ENCODE data around the gene ADAMTS18.

ADAMTS18 gene

DNA sequence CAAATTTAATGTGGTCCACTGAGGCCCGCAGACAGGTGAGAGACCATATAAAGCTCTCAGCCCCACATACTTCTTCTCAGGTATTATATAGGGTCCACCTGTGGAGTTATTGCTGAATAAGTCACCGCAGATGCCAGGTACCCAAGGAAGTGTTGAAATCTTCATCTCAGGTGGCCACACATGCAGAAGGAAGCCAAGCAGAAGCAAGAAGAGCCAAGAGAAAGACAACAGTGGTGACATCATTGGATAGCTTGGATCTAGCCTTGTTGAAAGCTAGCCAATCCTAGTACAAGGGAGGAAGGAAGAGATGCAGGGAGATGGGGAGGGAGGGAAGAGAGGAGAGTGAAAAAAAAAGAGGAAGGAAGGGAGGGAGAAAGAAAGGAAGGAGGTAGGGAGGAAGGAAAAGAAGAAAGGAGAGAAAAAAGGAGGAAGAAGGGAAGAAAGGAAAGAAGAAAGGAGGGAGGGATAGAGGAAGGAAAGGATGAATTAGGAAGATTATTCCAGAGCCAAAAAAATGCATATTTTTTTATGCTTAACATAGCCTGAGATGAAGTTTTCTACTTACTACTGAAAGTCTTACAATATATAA lies 12.5 kb downstream of the ADAMTS18 start:
- ATAC-seq (ENCODE audit: insufficient read depth, low read depth) (no peak), DNase-seq (no peak)
- Histone ChIP-seq H3K4me2 (ENCODE audit: insufficient read depth, low read length) (no peak overlapping the region), H3K4me3 (ENCODE audit: low read depth in 1 of 2, low read length in 2 of 2) (no peak overlapping the region), H3K27ac (ENCODE audit: low read length) (no peak overlapping the region), H3K9ac (ENCODE audit: low read depth, low read length) (no peak overlapping the region), H4K20me1 (ENCODE audit: insufficient read depth, low read length) (no peaks in the 10 kb centered on the region), H3K4me1 (ENCODE audit: insufficient read depth, low read length) (no peaks in the 10 kb centered on the region), H3K36me3 (ENCODE audit: insufficient read depth, low read length) (no peaks in the 10 kb centered on the region), H3K79me2 (ENCODE audit: insufficient read depth, low read length) (no peaks in the 10 kb centered on the region), H2AFZ (ENCODE audit: low read depth, low read length) (no peak overlapping the region), H3K27me3 (ENCODE audit: insufficient read depth, low read length, poor library complexity) (peaks cover 3% of the 10 kb centered on the region), H3K9me3 (ENCODE audit: insufficient read depth, low read length, severe bottlenecking) (no peaks in the 10 kb centered on the region)
- TF ChIP-seq EZH2 (IDR thresholded peaks at IDR 0.05; ENCODE audit: borderline replicate concordance, low read depth, low read length, severe bottlenecking) (no peak), CTCF (IDR thresholded peaks at IDR 0.05; ENCODE audit: borderline replicate concordance, extremely low read depth, low read length, poor library complexity, severe bottlenecking) (no peak)

GRCh38 chr16:77416939-77417480 lies 17.8 kb downstream of the ADAMTS18 start:
- no peak overlapping the region for H3K4me3 ChIP-seq (ENCODE audit: low read depth in 1 of 2, low read length in 2 of 2)
- TF ChIP-seq EZH2 (IDR thresholded peaks at IDR 0.05; ENCODE audit: borderline replicate concordance, low read depth, low read length, severe bottlenecking) (no peak), CTCF (IDR thresholded peaks at IDR 0.05; ENCODE audit: borderline replicate concordance, extremely low read depth, low read length, poor library complexity, severe bottlenecking) (no peak)
- no peak for DNase-seq

GRCh38 chr16:77414752-77415231 lies 20.0 kb downstream of the ADAMTS18 start:
- Histone ChIP-seq H3K4me3 (ENCODE audit: low read depth in 1 of 2, low read length in 2 of 2) (no peak overlapping the region), H2AFZ (ENCODE audit: low read depth, low read length) (no peak overlapping the region), H4K20me1 (ENCODE audit: insufficient read depth, low read length) (no peaks in the 10 kb centered on the region), H3K4me1 (ENCODE audit: insufficient read depth, low read length) (no peaks in the 10 kb centered on the region), H3K9ac (ENCODE audit: low read depth, low read length) (no peak overlapping the region), H3K4me2 (ENCODE audit: insufficient read depth, low read length) (no peak overlapping the region), H3K79me2 (ENCODE audit: insufficient read depth, low read length) (no peaks in the 10 kb centered on the region), H3K27ac (ENCODE audit: low read length) (no peak overlapping the region), H3K27me3 (ENCODE audit: insufficient read depth, low read length, poor library complexity) (no peaks in the 10 kb centered on the region), H3K36me3 (ENCODE audit: insufficient read depth, low read length) (no peaks in the 10 kb centered on the region), H3K9me3 (ENCODE audit: insufficient read depth, low read length, severe bottlenecking) (no peaks in the 10 kb centered on the region)
- no peak for DNase-seq
- ATAC-seq (ENCODE audit: insufficient read depth, low read depth), result no peak
- TF ChIP-seq CTCF (IDR thresholded peaks at IDR 0.05; ENCODE audit: borderline replicate concordance, extremely low read depth, low read length, poor library complexity, severe bottlenecking) (no peak), EZH2 (IDR thresholded peaks at IDR 0.05; ENCODE audit: borderline replicate concordance, low read depth, low read length, severe bottlenecking) (no peak)

More at GRCh38 chr16:77416939-77417480, 17.8 kb downstream of the ADAMTS18 start:
- Histone ChIP-seq H4K20me1 (ENCODE audit: insufficient read depth, low read length) (no peaks in the 10 kb centered on the region), H3K79me2 (ENCODE audit: insufficient read depth, low read length) (no peaks in the 10 kb centered on the region), H3K4me1 (ENCODE audit: insufficient read depth, low read length) (no peaks in the 10 kb centered on the region), H3K27me3 (ENCODE audit: insufficient read depth, low read length, poor library complexity) (no peaks in the 10 kb centered on the region), H3K9me3 (ENCODE audit: insufficient read depth, low read length, severe bottlenecking) (no peaks in the 10 kb centered on the region), H2AFZ (ENCODE audit: low read depth, low read length) (no peak overlapping the region), H3K9ac (ENCODE audit: low read depth, low read length) (no peak overlapping the region), H3K4me2 (ENCODE audit: insufficient read depth, low read length) (no peak overlapping the region), H3K36me3 (ENCODE audit: insufficient read depth, low read length) (no peaks in the 10 kb centered on the region), H3K27ac (ENCODE audit: low read length) (no peak overlapping the region)
- ATAC-seq (ENCODE audit: insufficient read depth, low read depth), result no peak

All from DND-41 (cell line).